Brain microvascular endothelial cell (primary cell): Measurements from ENCODE around the gene BEND2.

Source experiments
- DNase-seq: peaks from one replicate; pipeline ENCODE4 v3.0.0-alpha.2; 2020
- H3K27ac ChIP-seq: fragments of 250-450 bp; sonication (Bioruptor Pico); 2 replicates; pipeline ENCODE4 v1.5.1; 2020; ENCODE audit warnings: mild to moderate bottlenecking, moderate library complexity
- H3K27me3 ChIP-seq: fragments of 250-450 bp; sonication (Bioruptor Pico); replicated peaks from 2 replicates; pipeline ENCODE4 v1.5.1; 2020; ENCODE audit warnings: mild to moderate bottlenecking
- H3K36me3 ChIP-seq: fragments of 250-450 bp; sonication (Bioruptor Pico); replicated peaks from 2 replicates; pipeline ENCODE4 v1.5.1; 2020; ENCODE audit warnings: mild to moderate bottlenecking
- H3K4me3 ChIP-seq: 2 replicates; pipeline ENCODE4 v1.5.1; 2011; ENCODE audit warnings: low read depth, mild to moderate bottlenecking, control low read depth, low read length, moderate library complexity
- in situ Hi-C: cut with HindIII; loops from 2 replicates; pipeline ENCODE4 v1.10.0; 2017; ENCODE audit warnings: low sequenced_read_pairs, low pct_ligation_motif_present
- TF ChIP-seq, protein P1 (sequence below): IDR thresholded peaks from 2 replicates; pipeline ENCODE4 v1.5.1; 2011; ENCODE audit warnings: low read depth, mild to moderate bottlenecking, moderate library complexity, low read length, control low read depth, inconsistent platforms; ENCODE audit errors: missing control alignments

The BEND2 gene

DNA sequence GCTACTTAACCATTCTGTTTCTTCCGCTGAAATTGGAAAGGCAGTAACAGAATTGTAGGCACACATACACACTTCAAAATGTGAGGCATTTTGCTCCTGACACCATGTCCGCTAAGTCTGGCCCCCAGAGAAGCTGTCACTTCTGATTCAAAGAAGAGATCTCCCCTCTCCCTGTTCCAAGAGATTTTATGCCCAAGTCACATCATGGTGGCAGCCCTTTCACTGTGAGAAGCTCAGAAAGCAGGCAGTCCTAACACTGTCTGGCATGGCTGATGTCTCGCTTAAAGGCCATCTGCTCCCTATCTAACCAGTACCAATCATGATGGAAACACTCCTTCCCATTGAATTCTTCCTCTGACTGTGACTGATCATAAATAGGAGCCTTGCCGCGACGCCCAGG lies 83.9 kb downstream of the BEND2 start:
- H3K36me3 ChIP-seq, result no peaks in the 10 kb centered on the region
- TF ChIP-seq, protein P1, sequence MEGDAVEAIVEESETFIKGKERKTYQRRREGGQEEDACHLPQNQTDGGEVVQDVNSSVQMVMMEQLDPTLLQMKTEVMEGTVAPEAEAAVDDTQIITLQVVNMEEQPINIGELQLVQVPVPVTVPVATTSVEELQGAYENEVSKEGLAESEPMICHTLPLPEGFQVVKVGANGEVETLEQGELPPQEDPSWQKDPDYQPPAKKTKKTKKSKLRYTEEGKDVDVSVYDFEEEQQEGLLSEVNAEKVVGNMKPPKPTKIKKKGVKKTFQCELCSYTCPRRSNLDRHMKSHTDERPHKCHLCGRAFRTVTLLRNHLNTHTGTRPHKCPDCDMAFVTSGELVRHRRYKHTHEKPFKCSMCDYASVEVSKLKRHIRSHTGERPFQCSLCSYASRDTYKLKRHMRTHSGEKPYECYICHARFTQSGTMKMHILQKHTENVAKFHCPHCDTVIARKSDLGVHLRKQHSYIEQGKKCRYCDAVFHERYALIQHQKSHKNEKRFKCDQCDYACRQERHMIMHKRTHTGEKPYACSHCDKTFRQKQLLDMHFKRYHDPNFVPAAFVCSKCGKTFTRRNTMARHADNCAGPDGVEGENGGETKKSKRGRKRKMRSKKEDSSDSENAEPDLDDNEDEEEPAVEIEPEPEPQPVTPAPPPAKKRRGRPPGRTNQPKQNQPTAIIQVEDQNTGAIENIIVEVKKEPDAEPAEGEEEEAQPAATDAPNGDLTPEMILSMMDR, result no peak
- no peak for DNase-seq

DNA sequence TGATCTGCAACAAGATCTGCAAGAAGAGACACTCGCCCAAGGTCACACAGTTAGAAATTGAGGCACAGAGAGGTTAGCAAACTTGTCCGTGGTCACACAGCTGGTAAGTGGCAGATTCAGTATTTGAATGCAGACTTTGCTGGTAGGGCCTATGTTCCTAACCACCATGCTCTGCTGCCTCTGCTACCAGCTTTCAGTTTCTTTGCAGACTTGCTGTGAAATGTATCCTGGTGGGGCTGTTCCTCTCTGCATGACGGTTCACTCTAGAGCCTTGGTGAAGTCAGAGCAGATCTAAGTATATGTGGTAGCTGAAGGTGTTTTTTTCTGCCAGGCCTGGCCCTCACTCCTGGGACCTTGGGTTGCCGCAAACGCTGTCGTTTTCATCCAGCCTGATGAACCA lies 87.1 kb downstream of the BEND2 start:
- Histone ChIP-seq H3K36me3 (no peaks in the 10 kb centered on the region), H3K27ac (no peak overlapping the region), H3K27me3 (no peaks in the 10 kb centered on the region), H3K4me3 (no peak overlapping the region)
- DNase-seq, result no peak
- TF ChIP-seq, protein P1, result no peak
- in situ Hi-C loops, result no loop called here

More for the DNA sequence above, 83.9 kb downstream of the BEND2 start:
- no peaks in the 10 kb centered on the region for H3K27me3 ChIP-seq
- in situ Hi-C loops, result no loop called here
- no peak overlapping the region for H3K27ac ChIP-seq
- no peak overlapping the region for H3K4me3 ChIP-seq

DNA sequence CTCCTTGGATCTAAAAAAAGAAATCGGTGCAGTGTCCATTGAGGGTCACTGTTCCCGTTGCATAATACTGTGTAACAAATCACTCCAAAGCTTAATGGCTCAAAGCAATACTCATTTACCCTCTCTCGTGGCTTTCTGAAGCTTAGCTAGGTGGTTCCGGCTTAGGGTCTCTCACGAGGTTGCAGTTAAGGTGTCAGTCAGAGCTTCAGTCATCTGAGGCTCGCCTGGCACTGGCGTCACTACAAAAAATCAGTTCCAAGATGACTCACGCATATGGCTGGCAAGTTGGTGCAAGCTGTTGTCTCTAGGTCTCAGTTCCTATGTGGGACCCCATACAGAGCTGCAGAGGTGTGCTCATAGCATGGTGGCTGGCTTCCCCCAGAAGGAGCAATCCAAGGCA lies 91.0 kb downstream of the BEND2 start:
- no peaks in the 10 kb centered on the region for H3K36me3 ChIP-seq
- no peak overlapping the region for H3K4me3 ChIP-seq
- DNase-seq, result no peak
- no peaks in the 10 kb centered on the region for H3K27me3 ChIP-seq
- in situ Hi-C loops, result no loop called here
- TF ChIP-seq, protein P1, result no peak
- no peak overlapping the region for H3K27ac ChIP-seq

DNA sequence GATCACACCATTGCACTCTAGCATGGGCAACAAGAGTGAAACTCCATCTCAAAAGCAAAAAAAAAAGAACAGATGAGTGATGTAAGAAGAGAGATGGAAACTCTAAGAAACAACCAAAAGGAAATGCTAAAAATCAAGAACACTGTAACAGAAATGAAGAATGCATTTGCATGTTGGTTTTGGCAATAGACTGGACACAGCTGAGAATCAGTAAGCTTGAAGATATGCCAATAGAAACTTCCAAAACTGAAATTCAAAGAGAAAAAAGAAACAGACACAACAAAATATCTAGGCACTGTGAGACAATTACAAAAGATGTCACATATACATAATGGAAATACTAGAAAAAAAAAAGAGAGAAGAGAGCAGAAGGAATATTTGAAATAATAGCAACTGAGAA lies 93.7 kb downstream of the BEND2 start:
- Histone ChIP-seq H3K36me3 (no peaks in the 10 kb centered on the region), H3K27me3 (no peaks in the 10 kb centered on the region), H3K27ac (no peak overlapping the region), H3K4me3 (no peak overlapping the region)
- no peak for DNase-seq
- in situ Hi-C loops, result no loop called here
- TF ChIP-seq, protein P1, result no peak

DNA sequence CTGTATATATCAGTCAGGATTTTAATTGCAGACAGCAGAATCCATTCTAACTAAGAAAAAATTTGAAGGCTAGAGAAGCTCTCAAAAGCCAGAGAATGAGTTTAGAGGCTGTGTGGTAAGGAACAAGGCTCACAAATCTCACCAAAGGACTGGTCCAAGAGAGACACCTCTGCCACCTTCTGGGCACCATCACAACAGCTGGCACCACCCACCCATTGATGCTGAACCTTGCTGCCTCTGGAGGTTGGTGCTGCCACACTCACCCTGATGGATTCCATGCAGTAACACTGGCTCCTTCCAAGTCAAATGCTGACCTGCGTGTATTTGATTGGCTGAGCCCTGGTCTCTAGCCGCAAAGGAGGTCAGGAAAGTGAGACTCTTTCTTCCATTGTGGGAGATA lies 100.8 kb downstream of the BEND2 start:
- Histone ChIP-seq H3K27me3 (no peaks in the 10 kb centered on the region), H3K4me3 (no peak overlapping the region), H3K27ac (no peak overlapping the region), H3K36me3 (no peaks in the 10 kb centered on the region)
- in situ Hi-C loops, result no loop called here
- TF ChIP-seq, protein P1, result no peak
- DNase-seq, result no peak
